Activated T-cell treated with anti-CD3 and anti-CD28 coated beads, Interleukin-2, amount 50 U/mL, for 72 hours (primary cell): ENCODE data around the gene KLHL25. TPM values are rescaled to one million over a fixed set of nuclear protein-coding genes. Genes with fewer than 3 reads are reported as not detected.

Experiments
- ATAC-seq, 2 donors: fragments of 150-1000 bp; cut with Tn5 transposase; replicated peaks in 1 of 2; 2 replicates each; pipeline ENCODE4 v1.10.0; 2021; ENCODE audit warnings: moderate library complexity in 2 of 2, mild to moderate bottlenecking in 1 of 2
- DNase-seq, 2 donors: peaks; one replicate each; pipeline ENCODE4 v3.0.0; 2021 to 2022; ENCODE audit warnings: mixed read lengths in 1 of 2
- H3K27ac Mint-ChIP-seq: one replicate; pipeline ENCODE4 v1.8.0; 2022; ENCODE audit warnings: mild to moderate bottlenecking, moderate library complexity, mixed read lengths
- H3K27me3 Mint-ChIP-seq: one replicate; pipeline ENCODE4 v1.8.0; 2022; ENCODE audit warnings: low read depth, mixed read lengths
- H3K36me3 Mint-ChIP-seq, 2 donors: one replicate each; pipeline ENCODE4 v1.8.0; 2022; ENCODE audit warnings: mixed read lengths in 2 of 2, mild to moderate bottlenecking in 1 of 2; ENCODE audit not compliant: insufficient read depth in 2 of 2
- H3K4me1 Mint-ChIP-seq: one replicate; pipeline ENCODE4 v1.8.0; 2022; ENCODE audit warnings: low read depth, mixed read lengths
- H3K4me3 Mint-ChIP-seq, 2 donors: one replicate each; pipeline ENCODE4 v1.8.0; 2022; ENCODE audit warnings: mild to moderate bottlenecking in 2 of 2, mixed read lengths in 2 of 2, moderate library complexity in 2 of 2
- H3K9me3 Mint-ChIP-seq, 2 donors: one replicate each; pipeline ENCODE4 v1.8.0; 2022; ENCODE audit warnings: mixed read lengths in 2 of 2
- total RNA-seq, 2 donors: library from RNA; stranded (reverse); gene quantifications; one replicate each; pipeline ENCODE4 v1.2.3, GENCODE V29; 2022

Gene KLHL25
- total RNA-seq, 2 donors from 2014 or later: 4.4 to 6.2 TPM

DNA sequence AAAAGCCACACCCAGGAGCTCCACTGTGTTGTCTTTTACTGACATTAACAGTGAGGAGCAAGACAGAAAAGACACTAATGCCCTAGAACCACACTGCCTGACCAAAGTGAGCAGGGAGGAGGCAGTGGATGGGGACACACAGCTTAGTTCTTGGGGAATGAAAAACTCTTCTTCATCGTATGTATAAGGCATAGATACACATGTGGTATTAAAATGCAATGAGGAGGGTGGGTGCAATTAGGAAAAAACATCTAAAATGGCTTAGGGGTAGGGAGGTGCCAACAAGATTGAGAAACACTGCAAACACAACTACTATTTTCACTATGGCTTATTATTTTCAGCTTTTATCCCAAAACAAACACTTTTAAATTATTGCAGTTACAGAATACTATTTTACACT is 15.5 kb downstream of the KLHL25 start:
- H3K4me3 Mint-ChIP-seq: no peak overlapping the region
- DNase-seq: no peak
- no peaks in the 10 kb centered on the region for H3K27me3 Mint-ChIP-seq
- no peaks in the 10 kb centered on the region for H3K9me3 Mint-ChIP-seq
- H3K4me1 Mint-ChIP-seq: peaks cover 30% of the 10 kb centered on the region
- no peak for ATAC-seq
- no peak overlapping the region for H3K27ac Mint-ChIP-seq
- H3K36me3 Mint-ChIP-seq: no peaks in the 10 kb centered on the region

DNA sequence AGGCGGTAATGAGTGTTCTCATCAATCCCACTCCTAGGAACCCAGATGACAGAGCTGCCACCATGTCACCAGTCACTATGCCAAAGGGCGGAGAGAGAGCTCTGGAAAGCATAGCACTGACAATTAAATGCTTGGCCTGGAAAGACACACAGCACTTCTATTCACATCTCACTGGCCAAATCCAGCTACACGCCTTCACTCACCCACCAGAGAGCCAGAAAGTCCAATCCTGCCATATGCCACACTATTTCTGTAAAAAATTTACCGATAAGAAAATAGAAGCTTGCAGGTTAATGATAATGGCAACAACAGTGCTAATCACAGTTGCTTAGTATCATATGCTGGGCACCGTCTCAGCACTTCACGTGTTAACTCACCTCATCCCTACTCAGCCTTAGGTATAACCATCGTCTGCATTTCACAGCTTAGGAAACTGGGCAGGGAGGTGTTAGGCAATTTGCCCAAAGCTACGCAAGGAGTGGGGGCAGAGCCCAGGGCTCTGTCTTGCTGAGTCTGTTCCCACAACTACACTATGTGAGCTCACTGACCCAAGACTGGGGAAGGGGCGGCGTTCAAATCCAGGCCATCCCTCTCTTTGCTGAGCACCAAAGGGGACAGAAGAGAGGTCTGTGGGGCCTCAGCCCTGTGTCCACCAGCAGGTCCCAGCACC is 16.5 kb downstream of the KLHL25 start:
- no peak for ATAC-seq
- no peak for DNase-seq
- no peak overlapping the region for H3K4me3 Mint-ChIP-seq
- no peaks in the 10 kb centered on the region for H3K27me3 Mint-ChIP-seq
- H3K27ac Mint-ChIP-seq: no peak overlapping the region
- H3K4me1 Mint-ChIP-seq: peaks cover 30% of the 10 kb centered on the region
- no peaks in the 10 kb centered on the region for H3K36me3 Mint-ChIP-seq
- no peaks in the 10 kb centered on the region for H3K9me3 Mint-ChIP-seq

DNA sequence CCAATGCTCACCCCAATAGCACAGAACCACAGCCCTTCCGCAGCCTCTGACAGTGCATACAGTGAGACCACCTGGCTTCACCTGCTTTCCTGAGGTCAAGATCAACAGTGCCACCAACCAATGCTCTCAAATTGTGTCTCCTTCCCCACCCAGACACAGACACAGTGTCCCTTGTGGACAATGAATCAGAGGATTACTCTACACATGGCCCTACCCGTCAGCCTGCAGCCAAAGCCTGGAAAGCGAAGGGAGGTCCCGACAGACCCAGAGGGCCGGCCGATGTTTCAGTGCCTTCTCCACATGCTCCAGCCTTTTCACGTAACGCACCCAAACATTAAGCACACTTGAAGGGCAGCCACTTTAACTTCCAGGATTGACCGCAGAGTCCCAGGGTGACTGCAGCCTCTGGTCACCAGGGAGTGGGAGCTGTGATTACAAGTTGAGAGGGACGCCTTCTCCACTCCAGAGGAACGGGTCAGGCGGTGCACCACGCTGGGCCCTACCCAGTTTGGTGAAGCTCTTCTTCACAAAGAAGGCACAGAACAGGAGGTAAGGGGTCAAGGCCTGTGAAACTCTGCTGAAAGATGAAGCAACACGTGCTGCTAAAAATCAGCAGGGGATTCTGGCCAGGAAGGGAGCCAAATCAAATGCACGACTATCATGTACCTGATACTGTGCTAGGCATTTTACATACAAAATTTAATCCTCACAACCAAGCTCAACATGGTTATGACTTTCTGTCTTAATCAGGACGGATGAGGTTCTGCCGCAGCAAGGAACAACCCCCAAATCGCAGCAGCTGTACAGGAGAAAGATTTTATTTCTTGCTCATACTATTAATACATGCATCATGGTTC is 17.2 kb downstream of the KLHL25 start:
- no peak overlapping the region for H3K4me3 Mint-ChIP-seq
- no peak for DNase-seq
- no peaks in the 10 kb centered on the region for H3K9me3 Mint-ChIP-seq
- H3K36me3 Mint-ChIP-seq: no peaks in the 10 kb centered on the region
- peaks cover 27% of the 10 kb centered on the region for H3K4me1 Mint-ChIP-seq
- H3K27me3 Mint-ChIP-seq: no peaks in the 10 kb centered on the region
- H3K27ac Mint-ChIP-seq: no peak overlapping the region
- no peak for ATAC-seq

DNA sequence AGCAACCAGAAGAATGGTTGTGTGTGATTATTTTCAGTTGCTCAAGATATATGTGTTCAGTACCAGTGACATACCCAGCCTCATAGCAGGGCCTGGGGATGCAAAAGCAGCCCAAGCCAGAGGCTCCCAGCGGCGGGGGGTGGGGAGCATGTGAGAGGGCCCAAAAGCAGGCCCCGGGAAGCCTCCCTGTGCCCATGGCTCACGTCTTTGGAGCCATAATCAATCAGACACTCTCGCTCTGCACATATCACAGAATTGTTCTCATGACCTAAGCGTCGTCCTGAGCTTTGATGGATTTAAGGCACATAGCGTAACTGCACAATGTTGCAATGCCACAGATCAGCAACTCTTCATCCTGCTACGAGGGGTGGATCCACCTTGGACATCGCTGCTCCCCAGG is 20.8 kb downstream of the KLHL25 start:
- Mint-ChIP-seq H3K36me3 (no peaks in the 10 kb centered on the region), H3K4me3 (no peak overlapping the region), H3K27me3 (no peaks in the 10 kb centered on the region), H3K9me3 (no peaks in the 10 kb centered on the region), H3K4me1 (no peaks in the 10 kb centered on the region), H3K27ac (no peak overlapping the region)
- ATAC-seq (no peak), DNase-seq (no peak)

DNA sequence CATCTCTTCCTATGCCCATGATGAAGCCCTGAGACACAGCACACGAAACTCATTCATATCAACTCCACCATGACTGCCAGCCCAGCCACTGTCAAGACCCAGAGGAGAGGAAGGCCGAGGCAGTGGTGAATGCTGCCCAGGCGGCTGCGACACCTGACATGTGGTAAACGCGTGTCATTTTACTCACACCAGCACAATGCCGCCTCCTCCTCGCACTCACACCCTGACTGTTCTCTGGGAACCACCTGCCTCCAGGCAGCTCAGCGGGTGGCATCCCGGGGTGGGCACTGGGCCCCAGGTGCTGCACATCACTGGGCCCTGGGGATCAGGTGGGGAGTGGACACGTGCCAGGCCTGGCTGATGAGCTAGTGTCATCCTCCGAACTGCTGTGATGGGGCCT is 21.5 kb downstream of the KLHL25 start:
- H3K4me1 Mint-ChIP-seq: no peaks in the 10 kb centered on the region
- ATAC-seq (no peak), DNase-seq (no peak)
- no peak overlapping the region for H3K27ac Mint-ChIP-seq
- H3K9me3 Mint-ChIP-seq: no peaks in the 10 kb centered on the region
- no peaks in the 10 kb centered on the region for H3K36me3 Mint-ChIP-seq
- no peak overlapping the region for H3K4me3 Mint-ChIP-seq
- no peaks in the 10 kb centered on the region for H3K27me3 Mint-ChIP-seq

DNA sequence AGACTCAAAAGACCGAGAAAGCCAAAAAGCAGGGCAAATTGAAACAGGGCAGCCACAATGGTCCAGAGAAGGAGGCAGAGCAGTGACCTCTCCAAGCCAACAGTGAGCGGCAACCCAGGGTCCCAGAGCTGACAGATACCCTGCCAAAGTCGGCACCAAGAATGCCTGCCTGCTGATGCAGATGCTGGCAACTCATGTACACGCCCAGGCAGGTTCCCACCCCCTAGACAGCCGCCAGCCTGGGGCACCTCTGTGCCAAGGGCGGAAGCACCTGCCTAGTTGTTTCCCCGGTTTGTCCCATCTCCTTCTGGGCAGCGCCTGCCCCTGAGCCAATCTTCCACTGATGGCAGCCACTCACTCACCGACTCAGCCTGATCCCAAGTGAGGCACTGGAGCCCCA is 22.1 kb downstream of the KLHL25 start:
- Mint-ChIP-seq H3K4me1 (no peaks in the 10 kb centered on the region), H3K27me3 (no peaks in the 10 kb centered on the region), H3K4me3 (no peak overlapping the region), H3K9me3 (no peaks in the 10 kb centered on the region), H3K36me3 (no peaks in the 10 kb centered on the region), H3K27ac (no peak overlapping the region)
- ATAC-seq: no peak
- no peak for DNase-seq

DNA sequence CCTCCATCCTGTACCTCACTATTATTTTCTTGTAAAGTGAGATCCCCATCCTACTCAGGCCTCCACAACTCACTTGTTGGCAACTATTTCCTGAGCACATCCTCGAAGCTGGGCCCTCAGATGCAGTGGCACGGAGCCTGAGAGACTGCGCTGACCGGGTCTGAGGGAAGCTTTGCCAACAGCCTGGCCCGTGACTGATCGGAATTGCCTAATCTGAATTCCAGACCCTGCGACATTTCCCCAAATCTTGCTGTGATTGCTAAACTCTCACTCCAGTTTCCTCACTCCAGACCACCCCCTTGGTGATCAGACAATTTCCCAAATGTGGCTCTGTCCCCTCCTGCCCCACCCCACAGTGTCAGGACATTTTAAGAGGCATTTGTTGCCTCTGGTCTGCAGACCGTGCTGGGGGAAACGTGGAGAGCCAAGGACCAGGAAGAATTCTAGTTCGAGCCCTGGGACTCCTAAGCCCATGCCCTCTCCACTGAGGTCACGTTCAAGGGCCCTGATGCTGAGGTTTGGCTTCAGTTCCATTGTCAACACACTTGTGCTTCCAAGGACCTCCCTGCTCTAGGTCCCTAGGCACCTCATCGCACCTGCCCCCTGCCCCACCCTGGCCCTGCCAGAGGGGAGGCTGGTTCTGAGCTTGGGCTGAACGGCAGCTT is 22.8 kb downstream of the KLHL25 start:
- Mint-ChIP-seq H3K4me3 (no peak overlapping the region), H3K27me3 (no peaks in the 10 kb centered on the region), H3K4me1 (no peaks in the 10 kb centered on the region), H3K27ac (no peak overlapping the region), H3K36me3 (no peaks in the 10 kb centered on the region), H3K9me3 (no peaks in the 10 kb centered on the region)
- no peak for DNase-seq
- no peak for ATAC-seq

DNA sequence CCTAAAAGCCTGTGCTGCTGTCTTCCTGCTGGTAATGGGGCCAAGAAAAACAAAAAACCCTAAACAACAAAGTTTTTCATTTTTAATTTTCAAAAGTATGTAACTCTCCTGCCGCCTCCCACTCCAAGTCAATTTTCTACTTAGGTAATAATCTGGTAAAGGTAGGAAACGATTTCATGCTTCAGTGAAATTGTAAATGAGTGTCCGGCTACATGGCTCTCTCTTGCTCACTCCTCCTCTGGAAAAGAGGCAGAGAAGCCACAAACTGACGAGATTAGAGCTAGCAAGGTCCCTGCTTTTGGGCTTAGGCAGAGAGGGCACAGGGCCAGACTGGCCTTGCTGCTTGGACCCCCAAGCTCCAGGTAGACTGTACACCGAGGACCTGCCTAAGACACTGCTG is 23.5 kb downstream of the KLHL25 start:
- H3K27ac Mint-ChIP-seq: no peak overlapping the region
- DNase-seq (no peak), ATAC-seq (no peak)
- no peaks in the 10 kb centered on the region for H3K27me3 Mint-ChIP-seq
- H3K36me3 Mint-ChIP-seq: no peaks in the 10 kb centered on the region
- H3K9me3 Mint-ChIP-seq: no peaks in the 10 kb centered on the region
- no peak overlapping the region for H3K4me3 Mint-ChIP-seq
- H3K4me1 Mint-ChIP-seq: no peaks in the 10 kb centered on the region

DNA sequence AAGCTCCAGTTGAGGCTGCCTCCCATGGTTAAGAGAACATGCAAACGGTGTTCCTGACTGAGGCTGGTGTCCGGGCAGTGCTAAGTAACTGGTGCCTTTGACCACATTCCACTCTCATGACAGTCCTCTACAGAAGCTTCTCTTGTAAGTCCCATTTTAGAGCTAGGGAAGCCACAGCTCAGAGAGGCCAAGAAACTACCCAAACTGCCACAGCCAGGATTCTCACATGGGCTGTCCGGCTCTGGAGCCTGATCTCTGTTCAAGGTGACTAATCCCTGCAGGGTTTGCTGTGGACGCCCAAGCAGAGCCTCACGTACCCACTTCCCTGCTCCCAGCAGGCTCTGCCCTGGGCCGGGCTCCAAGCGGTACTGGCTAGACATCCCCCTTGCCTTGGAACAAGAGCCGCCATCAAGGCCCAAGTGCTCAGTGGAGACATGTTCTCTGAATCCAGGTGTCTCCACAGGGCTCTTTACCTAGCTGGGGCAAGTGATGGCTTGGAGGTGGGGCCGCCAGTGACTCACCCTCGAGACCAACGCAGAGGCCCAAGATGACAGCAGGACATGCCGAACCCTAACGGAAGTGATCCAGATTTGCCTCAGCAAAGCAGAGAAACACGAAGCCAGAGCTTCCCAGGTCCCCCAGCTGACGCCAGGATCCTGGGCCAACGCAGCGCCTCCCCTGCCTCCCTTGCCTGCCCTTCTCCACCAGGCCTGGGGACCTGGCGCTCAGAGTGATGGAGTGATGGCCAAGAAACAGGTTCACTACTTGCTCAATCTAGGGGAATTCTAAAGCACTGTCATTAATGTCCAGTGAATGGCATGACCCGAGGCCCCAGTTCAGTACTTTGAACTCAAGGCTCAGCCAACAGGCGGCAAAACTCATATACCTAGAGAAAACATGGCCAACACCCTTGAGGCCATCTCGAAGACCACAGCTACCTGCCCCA is 24.4 kb downstream of the KLHL25 start:
- H3K4me1 Mint-ChIP-seq: no peaks in the 10 kb centered on the region
- H3K27ac Mint-ChIP-seq: no peak overlapping the region
- DNase-seq (no peak), ATAC-seq (no peak)
- H3K36me3 Mint-ChIP-seq: no peaks in the 10 kb centered on the region
- no peaks in the 10 kb centered on the region for H3K9me3 Mint-ChIP-seq
- no peak overlapping the region for H3K4me3 Mint-ChIP-seq
- H3K27me3 Mint-ChIP-seq: no peaks in the 10 kb centered on the region

DNA sequence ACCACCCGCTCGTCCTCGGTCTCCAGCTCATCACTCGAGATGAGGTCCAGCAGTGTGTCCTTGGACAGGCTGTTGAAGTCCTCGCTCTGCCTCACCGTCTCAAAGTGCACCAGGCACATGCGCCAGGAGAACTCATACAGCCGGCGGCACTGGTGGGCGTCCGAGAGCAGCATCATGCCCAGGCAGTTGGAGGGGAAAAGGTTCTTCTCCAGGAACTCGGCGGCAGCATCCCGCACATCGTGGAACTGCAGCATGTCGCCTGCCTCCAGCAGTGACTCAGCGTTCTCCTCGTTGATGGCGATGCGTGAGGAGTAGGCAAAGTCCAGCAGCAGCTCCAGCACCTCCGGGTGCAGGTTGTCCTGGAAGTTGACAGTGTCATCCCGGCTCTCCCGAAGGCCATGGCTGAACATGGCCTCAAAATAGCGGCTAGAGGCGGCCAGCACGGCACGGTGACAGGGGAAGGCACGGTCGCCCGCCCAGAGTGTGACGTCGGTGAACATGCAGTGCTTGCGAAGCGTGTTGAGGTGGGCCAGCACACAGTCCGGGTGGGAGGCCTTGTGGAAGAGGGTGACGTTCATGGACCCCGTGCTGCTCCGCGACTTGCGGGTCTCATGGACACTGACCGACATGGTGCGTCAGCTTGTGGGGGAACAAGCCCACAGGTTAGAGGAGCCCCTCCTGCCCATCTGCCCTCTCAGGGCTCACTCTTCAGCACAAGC is 25.4 kb downstream of the KLHL25 start:
- H3K27me3 Mint-ChIP-seq: no peaks in the 10 kb centered on the region
- H3K4me1 Mint-ChIP-seq: no peaks in the 10 kb centered on the region
- H3K9me3 Mint-ChIP-seq: no peaks in the 10 kb centered on the region
- H3K27ac Mint-ChIP-seq: no peak overlapping the region
- H3K36me3 Mint-ChIP-seq: no peaks in the 10 kb centered on the region
- DNase-seq: no peak
- no peak for ATAC-seq
- H3K4me3 Mint-ChIP-seq: no peak overlapping the region

DNA sequence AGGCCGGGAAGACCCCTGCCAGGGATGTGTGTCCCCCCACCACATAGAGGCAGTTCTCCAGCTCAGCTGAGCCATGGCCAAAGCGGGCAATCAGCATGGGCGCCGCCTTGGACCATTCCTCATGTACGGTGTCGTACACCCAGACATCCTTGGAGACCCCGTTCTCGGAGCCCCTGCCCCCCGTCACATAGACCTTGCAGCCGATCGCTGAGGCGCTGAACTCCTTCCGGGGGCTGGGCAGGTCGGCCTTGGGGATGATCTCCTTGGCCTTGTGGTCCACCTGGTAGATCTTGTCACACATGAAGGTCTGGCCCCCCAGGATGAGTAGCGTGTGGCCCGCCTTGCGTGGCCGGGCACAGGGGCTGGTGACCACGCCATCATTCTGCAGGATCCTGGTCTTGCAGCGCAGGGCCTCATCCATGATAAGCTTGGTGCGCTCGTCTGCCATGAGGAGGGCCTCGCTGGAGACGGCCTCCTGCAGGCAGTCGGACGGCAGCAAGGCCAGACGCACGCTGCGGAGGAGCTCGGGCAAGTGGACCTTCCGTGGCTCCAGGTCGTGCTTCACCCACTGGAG is 26.0 kb downstream of the KLHL25 start:
- Mint-ChIP-seq H3K9me3 (no peaks in the 10 kb centered on the region), H3K27ac (no peak overlapping the region), H3K27me3 (no peaks in the 10 kb centered on the region), H3K4me1 (no peaks in the 10 kb centered on the region), H3K36me3 (no peaks in the 10 kb centered on the region), H3K4me3 (no peak overlapping the region)
- ATAC-seq: no peak
- no peak for DNase-seq
